Anterior cingulate cortex (tissue), 58 donors: ENCODE measurements around the gene LRCH1.

ENCODE experiments used
- DNase-seq, 58 donors: peaks; one replicate each; lab custom pipeline; 2025; lab: John Stamatoyannopoulos, UW

The LRCH1 gene

GRCh38 chr13:46655377-46656180 lies 102.6 kb downstream of the LRCH1 start:
- DNase-seq = peak in 2 of 58 donors; percentile 18 to 21

GRCh38 chr13:46656786-46657185 lies 103.8 kb downstream of the LRCH1 start:
- DNase-seq = no peak

- DNase-seq = no peak
Observed at GRCh38 chr13:46659413-46660065, 106.6 kb downstream of the LRCH1 start.

GRCh38 chr13:46660416-46660815 lies 107.4 kb downstream of the LRCH1 start:
- no peak for DNase-seq

GRCh38 chr13:46660857-46661256 lies 107.9 kb downstream of the LRCH1 start:
- no peak for DNase-seq

- DNase-seq = no peak
Observed at GRCh38 chr13:46662690-46663089, 109.7 kb downstream of the LRCH1 start.

- no peak for DNase-seq
Observed at GRCh38 chr13:46663206-46664037, 110.5 kb downstream of the LRCH1 start.

- no peak for DNase-seq
Observed at GRCh38 chr13:46664195-46664594, 111.2 kb downstream of the LRCH1 start.

GRCh38 chr13:46665248-46665632 lies 112.3 kb downstream of the LRCH1 start:
- no peak for DNase-seq

GRCh38 chr13:46665633-46666482 lies 112.9 kb downstream of the LRCH1 start:
- no peak for DNase-seq

GRCh38 chr13:46666727-46667456 lies 113.9 kb downstream of the LRCH1 start:
- DNase-seq = peak in 1 of 58 donors; percentile 0

GRCh38 chr13:46667687-46668281 lies 114.8 kb downstream of the LRCH1 start:
- DNase-seq = no peak

GRCh38 chr13:46668302-46668720 lies 115.3 kb downstream of the LRCH1 start:
- peak in 21 of 58 donors; percentile 2 to 31 (median 13) for DNase-seq

- no peak for DNase-seq
Observed at GRCh38 chr13:46668931-46669525, 116.1 kb downstream of the LRCH1 start.

- no peak for DNase-seq
Observed at GRCh38 chr13:46672338-46673090, 119.5 kb downstream of the LRCH1 start.

- no peak for DNase-seq
Observed at GRCh38 chr13:46675016-46675415, 122.0 kb downstream of the LRCH1 start.

- no peak for DNase-seq
Observed at GRCh38 chr13:46676378-46676725, 123.4 kb downstream of the LRCH1 start.
